SK-N-SH treated with all-trans-retinoic acid at 6 μM for 48 hours (cell line): Measurements from ENCODE around the gene VMO1.

Experiments
- ATAC-seq: fragments of 200-7000 bp; cut with Tn5 transposase; 3 replicates; pipeline ENCODE4 v1.9.1; 2020; ENCODE audit warnings: mild to moderate bottlenecking, moderate library complexity
- ARNTL ChIP-seq: fragments of 450-650 bp; formaldehyde crosslinking; IDR thresholded peaks from 2 replicates; pipeline ENCODE4 v1.5.0; 2020; ENCODE audit warnings: low read depth, mild to moderate bottlenecking, moderate library complexity, borderline replicate concordance
- BACH2 ChIP-seq: fragments of 250-450 bp; sonication (Bioruptor Pico); IDR thresholded peaks from 2 replicates; pipeline ENCODE4 v1.9.0; 2021; ENCODE audit warnings: mild to moderate bottlenecking, borderline replicate concordance
- ESRRG ChIP-seq: fragments of 250-450 bp; sonication (Bioruptor Pico); IDR thresholded peaks from 2 replicates; pipeline ENCODE4 v1.6.1; 2021; ENCODE audit warnings: mild to moderate bottlenecking
- GLIS3 ChIP-seq: fragments of 250-450 bp; sonication (Bioruptor Pico); IDR thresholded peaks from 2 replicates; pipeline ENCODE4 v1.5.0; 2020; ENCODE audit warnings: mild to moderate bottlenecking, moderate library complexity
- ISL1 ChIP-seq: fragments of 250-450 bp; sonication (Bioruptor Pico); IDR thresholded peaks from 2 replicates; pipeline ENCODE4 v2.1.2; 2022; ENCODE audit warnings: mild to moderate bottlenecking, moderate library complexity
- OSR1 ChIP-seq: fragments of 250-450 bp; sonication (Bioruptor Pico); IDR thresholded peaks from 2 replicates; pipeline ENCODE4 v1.8.0; 2022; ENCODE audit warnings: moderate library complexity, mild to moderate bottlenecking, inconsistent platforms
- PPARA ChIP-seq: fragments of 250-450 bp; sonication (Bioruptor Pico); IDR thresholded peaks from 2 replicates; pipeline ENCODE4 v1.5.0; 2020; ENCODE audit warnings: mild to moderate bottlenecking, borderline replicate concordance
- RARB ChIP-seq: fragments of 250-450 bp; sonication (Bioruptor Pico); IDR thresholded peaks from 2 replicates; pipeline ENCODE4 v1.8.0; 2021; ENCODE audit warnings: mild to moderate bottlenecking, moderate library complexity
- SNAI2 ChIP-seq: fragments of 250-450 bp; sonication (Bioruptor Pico); IDR thresholded peaks from 2 replicates; pipeline ENCODE4 v1.5.0; 2020; ENCODE audit warnings: mild to moderate bottlenecking, moderate library complexity
- TCF4 ChIP-seq: fragments of 250-450 bp; sonication (Bioruptor Pico); IDR thresholded peaks from 2 replicates; pipeline ENCODE4 v1.8.0; 2021; ENCODE audit warnings: mild to moderate bottlenecking, moderate library complexity, borderline replicate concordance
- TOX ChIP-seq: fragments of 250-450 bp; sonication (Bioruptor Pico); IDR thresholded peaks from 2 replicates; pipeline ENCODE4 v1.8.0; 2021; ENCODE audit warnings: mild to moderate bottlenecking, moderate library complexity, borderline replicate concordance
- ZC3H10 ChIP-seq: fragments of 250-450 bp; sonication (Bioruptor Pico); IDR thresholded peaks from 2 replicates; pipeline ENCODE4 v1.5.1; 2021; ENCODE audit warnings: mild to moderate bottlenecking, moderate library complexity
- ZFP3 ChIP-seq: fragments of 250-450 bp; sonication (Bioruptor Pico); IDR thresholded peaks from 2 replicates; pipeline ENCODE4 v1.5.0; 2020; ENCODE audit warnings: mild to moderate bottlenecking, moderate library complexity
- ZFP30 ChIP-seq: fragments of 450-650 bp; formaldehyde crosslinking; IDR thresholded peaks from 2 replicates; pipeline ENCODE4 v1.5.0; 2022; ENCODE audit warnings: mild to moderate bottlenecking, moderate library complexity
- ZNF565 ChIP-seq: fragments of 450-650 bp; formaldehyde crosslinking; conservative IDR thresholded peaks from 2 replicates; pipeline ENCODE4 v1.5.0; 2020; ENCODE audit warnings: low read depth, mild to moderate bottlenecking, moderate library complexity
- ZNF70 ChIP-seq: fragments of 450-650 bp; formaldehyde crosslinking; IDR thresholded peaks from 2 replicates; pipeline ENCODE4 v1.5.0; 2020; ENCODE audit warnings: mild to moderate bottlenecking, moderate library complexity
- ZNF8 ChIP-seq: fragments of 450-650 bp; formaldehyde crosslinking; IDR thresholded peaks from 2 replicates; pipeline ENCODE4 v1.5.0; 2020; ENCODE audit warnings: mild to moderate bottlenecking, moderate library complexity
- TF ChIP-seq, protein P1 (sequence below): fragments of 250-450 bp; sonication (Bioruptor Pico); IDR thresholded peaks from 2 replicates; pipeline ENCODE4 v1.5.1; 2020; ENCODE audit warnings: low read depth, mild to moderate bottlenecking, moderate library complexity
- TF ChIP-seq, protein P2 (sequence below): fragments of 250-450 bp; sonication (Bioruptor Pico); IDR thresholded peaks from 2 replicates; pipeline ENCODE4 v1.8.0; 2020; ENCODE audit warnings: mild to moderate bottlenecking, moderate library complexity, borderline replicate concordance
- TF ChIP-seq, protein P3 (sequence below): fragments of 250-450 bp; sonication (Bioruptor Pico); IDR thresholded peaks from 2 replicates; pipeline ENCODE4 v1.8.0; 2021; ENCODE audit warnings: low read depth, mild to moderate bottlenecking, moderate library complexity, borderline replicate concordance
- TF ChIP-seq, protein P4 (sequence below): fragments of 250-450 bp; sonication (Bioruptor Pico); IDR thresholded peaks from 2 replicates; pipeline ENCODE4 v1.5.0; 2020; ENCODE audit warnings: mild to moderate bottlenecking, moderate library complexity

The VMO1 gene

DNA sequence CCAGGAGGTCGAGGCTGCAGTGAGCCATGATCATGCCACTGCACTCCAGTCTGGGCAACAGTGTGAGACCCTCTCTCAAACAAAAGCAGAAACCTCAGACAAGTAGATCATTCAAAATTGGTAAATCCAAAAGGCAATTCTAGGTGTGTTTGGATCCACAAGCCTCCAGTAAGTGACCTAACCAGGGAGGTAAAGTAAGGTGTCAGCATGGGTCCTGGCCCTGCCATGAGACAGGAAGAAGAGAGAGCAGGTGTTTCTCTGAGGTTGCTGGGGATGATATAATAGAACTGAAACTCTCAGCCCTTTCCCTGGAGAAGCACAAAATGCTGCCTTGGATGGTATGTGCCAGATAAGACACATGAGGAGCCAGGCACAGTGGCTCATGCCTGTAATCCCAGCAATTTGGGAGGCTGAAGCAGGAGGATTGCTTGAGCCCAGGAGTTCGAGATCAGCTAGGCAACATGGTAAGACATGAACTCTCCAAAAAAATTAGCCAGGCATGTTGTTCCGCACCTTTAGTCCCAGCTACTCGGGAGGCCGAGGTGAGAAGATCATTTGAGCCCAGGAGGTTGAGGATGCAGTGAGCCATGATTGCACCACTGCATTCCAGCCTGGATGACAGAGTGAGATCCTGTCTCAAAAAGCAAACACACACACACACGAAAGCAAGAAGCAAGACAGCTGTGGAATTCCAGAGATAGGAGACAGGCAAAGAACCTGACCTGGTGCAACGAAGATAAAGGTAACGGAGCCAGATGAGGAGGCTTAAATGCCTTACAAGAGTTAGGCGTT is 8.0 kb downstream of the VMO1 start:
- ATAC-seq: no peak

DNA sequence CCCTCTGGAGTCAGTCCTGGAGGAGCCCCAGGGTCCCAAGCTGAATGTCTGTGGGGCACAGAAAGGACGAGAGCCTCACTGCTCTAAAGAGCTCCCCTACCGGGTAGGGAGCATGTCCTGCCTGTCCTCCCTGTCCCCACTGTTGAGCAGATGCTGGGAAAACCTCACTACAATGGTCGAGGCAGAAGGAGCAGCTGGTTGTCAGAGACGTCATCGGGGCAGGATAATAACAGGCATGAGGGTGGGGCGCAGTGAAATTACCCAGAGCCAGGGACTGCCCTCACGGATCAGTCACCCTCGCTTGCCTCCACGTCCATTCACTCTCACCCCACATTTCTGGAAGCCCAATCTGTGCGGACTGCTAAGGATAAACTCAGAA is 13.9 kb downstream of the VMO1 start:
- no peak; the same call in 1 of the 3 replicates for ATAC-seq

More for the DNA sequence above, 8.0 kb downstream of the VMO1 start:
- TF ChIP-seq OSR1 (CRISPR knock-in tag): no peak
- TF ChIP-seq TOX (CRISPR knock-in tag): no peak
- TF ChIP-seq ZNF70 (CRISPR knock-in tag): no peak
- TF ChIP-seq, protein P1, sequence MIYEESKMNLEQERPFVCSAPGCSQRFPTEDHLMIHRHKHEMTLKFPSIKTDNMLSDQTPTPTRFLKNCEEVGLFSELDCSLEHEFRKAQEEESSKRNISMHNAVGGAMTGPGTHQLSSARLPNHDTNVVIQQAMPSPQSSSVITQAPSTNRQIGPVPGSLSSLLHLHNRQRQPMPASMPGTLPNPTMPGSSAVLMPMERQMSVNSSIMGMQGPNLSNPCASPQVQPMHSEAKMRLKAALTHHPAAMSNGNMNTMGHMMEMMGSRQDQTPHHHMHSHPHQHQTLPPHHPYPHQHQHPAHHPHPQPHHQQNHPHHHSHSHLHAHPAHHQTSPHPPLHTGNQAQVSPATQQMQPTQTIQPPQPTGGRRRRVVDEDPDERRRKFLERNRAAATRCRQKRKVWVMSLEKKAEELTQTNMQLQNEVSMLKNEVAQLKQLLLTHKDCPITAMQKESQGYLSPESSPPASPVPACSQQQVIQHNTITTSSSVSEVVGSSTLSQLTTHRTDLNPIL (CRISPR knock-in tag): no peak
- no peak for TF ChIP-seq SNAI2 (CRISPR knock-in tag)
- no peak for TF ChIP-seq ISL1 (CRISPR knock-in tag)

DNA sequence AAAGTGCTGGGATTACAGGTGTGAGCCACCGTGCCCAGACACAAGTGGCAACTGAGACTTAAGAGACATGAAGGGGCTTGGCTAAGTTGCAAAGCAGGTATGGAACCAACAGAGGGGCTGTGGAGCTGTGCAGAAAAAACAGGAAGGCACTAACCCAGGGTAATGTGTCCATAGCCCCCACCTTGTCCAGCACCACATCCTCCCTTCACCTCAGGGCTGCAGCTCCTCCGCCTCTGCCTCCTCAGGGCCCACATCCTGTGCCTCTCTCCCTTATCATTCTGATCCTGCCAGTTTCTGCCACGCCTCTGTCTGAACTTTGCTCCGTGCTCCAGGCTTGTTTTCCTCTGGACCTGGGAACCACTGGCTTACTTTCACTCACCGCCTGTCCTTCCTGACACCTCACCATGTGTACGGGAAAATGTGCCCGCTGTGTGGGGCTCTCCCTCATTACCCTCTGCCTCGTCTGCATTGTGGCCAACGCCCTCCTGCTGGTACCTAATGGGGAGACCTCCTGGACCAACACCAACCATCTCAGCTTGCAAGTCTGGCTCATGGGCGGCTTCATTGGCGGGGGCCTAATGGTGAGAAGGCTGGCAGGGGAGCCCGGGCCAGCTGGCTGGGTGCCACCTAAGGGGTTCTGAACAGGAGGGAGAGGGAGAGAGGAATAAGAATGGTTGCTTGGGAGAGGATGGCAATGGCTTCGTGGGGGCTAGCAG is 14.5 kb downstream of the VMO1 start, which contains the start of gene TM4SF5:
Gene TM4SF5 (plus strand): TSS at position 368 of the 716 bp plus-strand sequence. CDS start 37 bp downstream, at position 405.
- ATAC-seq: peak; percentile 37
- TF ChIP-seq ZNF70 (CRISPR knock-in tag) (no peak), ZFP3 (no peak), ESRRG (CRISPR knock-in tag) (no peak), ISL1 (CRISPR knock-in tag) (no peak), ZNF8 (CRISPR knock-in tag) (no peak), ZNF565 (no peak), PPARA (CRISPR knock-in tag) (no peak), ZC3H10 (CRISPR knock-in tag) (no peak), OSR1 (CRISPR knock-in tag) (no peak), GLIS3 (CRISPR knock-in tag) (no peak), SNAI2 (CRISPR knock-in tag) (no peak), ARNTL (no peak)
- TF ChIP-seq, protein P1 (CRISPR knock-in tag): no peak
- TF ChIP-seq, protein P2, sequence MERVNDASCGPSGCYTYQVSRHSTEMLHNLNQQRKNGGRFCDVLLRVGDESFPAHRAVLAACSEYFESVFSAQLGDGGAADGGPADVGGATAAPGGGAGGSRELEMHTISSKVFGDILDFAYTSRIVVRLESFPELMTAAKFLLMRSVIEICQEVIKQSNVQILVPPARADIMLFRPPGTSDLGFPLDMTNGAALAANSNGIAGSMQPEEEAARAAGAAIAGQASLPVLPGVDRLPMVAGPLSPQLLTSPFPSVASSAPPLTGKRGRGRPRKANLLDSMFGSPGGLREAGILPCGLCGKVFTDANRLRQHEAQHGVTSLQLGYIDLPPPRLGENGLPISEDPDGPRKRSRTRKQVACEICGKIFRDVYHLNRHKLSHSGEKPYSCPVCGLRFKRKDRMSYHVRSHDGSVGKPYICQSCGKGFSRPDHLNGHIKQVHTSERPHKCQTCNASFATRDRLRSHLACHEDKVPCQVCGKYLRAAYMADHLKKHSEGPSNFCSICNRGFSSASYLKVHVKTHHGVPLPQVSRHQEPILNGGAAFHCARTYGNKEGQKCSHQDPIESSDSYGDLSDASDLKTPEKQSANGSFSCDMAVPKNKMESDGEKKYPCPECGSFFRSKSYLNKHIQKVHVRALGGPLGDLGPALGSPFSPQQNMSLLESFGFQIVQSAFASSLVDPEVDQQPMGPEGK (CRISPR knock-in tag): no peak
- TF ChIP-seq, protein P3, sequence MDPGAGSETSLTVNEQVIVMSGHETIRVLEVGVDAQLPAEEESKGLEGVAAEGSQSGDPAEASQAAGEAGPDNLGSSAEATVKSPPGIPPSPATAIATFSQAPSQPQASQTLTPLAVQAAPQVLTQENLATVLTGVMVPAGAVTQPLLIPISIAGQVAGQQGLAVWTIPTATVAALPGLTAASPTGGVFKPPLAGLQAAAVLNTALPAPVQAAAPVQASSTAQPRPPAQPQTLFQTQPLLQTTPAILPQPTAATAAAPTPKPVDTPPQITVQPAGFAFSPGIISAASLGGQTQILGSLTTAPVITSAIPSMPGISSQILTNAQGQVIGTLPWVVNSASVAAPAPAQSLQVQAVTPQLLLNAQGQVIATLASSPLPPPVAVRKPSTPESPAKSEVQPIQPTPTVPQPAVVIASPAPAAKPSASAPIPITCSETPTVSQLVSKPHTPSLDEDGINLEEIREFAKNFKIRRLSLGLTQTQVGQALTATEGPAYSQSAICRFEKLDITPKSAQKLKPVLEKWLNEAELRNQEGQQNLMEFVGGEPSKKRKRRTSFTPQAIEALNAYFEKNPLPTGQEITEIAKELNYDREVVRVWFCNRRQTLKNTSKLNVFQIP: no peak

More for the DNA sequence above, 13.9 kb downstream of the VMO1 start:
- TF ChIP-seq ZFP30 (CRISPR knock-in tag) (no peak), BACH2 (CRISPR knock-in tag) (no peak), SNAI2 (CRISPR knock-in tag) (no peak), ZNF8 (CRISPR knock-in tag) (no peak), TCF4 (CRISPR knock-in tag) (no peak), ESRRG (CRISPR knock-in tag) (no peak), ZC3H10 (CRISPR knock-in tag) (no peak), TOX (CRISPR knock-in tag) (no peak), RARB (no peak), ZFP3 (no peak)
- TF ChIP-seq, protein P1 (CRISPR knock-in tag): no peak
- TF ChIP-seq, protein P2 (CRISPR knock-in tag): no peak
- TF ChIP-seq, protein P4, sequence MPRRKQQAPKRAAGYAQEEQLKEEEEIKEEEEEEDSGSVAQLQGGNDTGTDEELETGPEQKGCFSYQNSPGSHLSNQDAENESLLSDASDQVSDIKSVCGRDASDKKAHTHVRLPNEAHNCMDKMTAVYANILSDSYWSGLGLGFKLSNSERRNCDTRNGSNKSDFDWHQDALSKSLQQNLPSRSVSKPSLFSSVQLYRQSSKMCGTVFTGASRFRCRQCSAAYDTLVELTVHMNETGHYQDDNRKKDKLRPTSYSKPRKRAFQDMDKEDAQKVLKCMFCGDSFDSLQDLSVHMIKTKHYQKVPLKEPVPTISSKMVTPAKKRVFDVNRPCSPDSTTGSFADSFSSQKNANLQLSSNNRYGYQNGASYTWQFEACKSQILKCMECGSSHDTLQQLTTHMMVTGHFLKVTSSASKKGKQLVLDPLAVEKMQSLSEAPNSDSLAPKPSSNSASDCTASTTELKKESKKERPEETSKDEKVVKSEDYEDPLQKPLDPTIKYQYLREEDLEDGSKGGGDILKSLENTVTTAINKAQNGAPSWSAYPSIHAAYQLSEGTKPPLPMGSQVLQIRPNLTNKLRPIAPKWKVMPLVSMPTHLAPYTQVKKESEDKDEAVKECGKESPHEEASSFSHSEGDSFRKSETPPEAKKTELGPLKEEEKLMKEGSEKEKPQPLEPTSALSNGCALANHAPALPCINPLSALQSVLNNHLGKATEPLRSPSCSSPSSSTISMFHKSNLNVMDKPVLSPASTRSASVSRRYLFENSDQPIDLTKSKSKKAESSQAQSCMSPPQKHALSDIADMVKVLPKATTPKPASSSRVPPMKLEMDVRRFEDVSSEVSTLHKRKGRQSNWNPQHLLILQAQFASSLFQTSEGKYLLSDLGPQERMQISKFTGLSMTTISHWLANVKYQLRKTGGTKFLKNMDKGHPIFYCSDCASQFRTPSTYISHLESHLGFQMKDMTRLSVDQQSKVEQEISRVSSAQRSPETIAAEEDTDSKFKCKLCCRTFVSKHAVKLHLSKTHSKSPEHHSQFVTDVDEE (CRISPR knock-in tag): no peak
